Parathyroid adenoma (tissue), 2 donors: ENCODE data around the gene KIF26A.
"Not testable (repeated sequence)": the region's sequence is repeated elsewhere in the genome, so short reads cannot be mapped to it uniquely, and the experiment has no call there.

Source experiments
- H2AFZ ChIP-seq: fragments of 300-600 bp; sonication (generic); one replicate; pipeline ENCODE4 v1.7.0; 2017; ENCODE audit warnings: antibody characterized with exemption, mild to moderate bottlenecking
- H3K27ac ChIP-seq: fragments of 300-600 bp; sonication (generic); one replicate; pipeline ENCODE4 v1.7.0; 2017
- H3K27me3 ChIP-seq: fragments of 300-600 bp; sonication (generic); one replicate; pipeline ENCODE4 v1.7.0; 2017; ENCODE audit warnings: low read length; ENCODE audit not compliant: control insufficient read depth, insufficient read depth
- H3K36me3 ChIP-seq: fragments of 300-600 bp; sonication (generic); one replicate; pipeline ENCODE4 v1.7.0; 2017; ENCODE audit warnings: low read length; ENCODE audit not compliant: control insufficient read depth, insufficient read depth
- H3K4me1 ChIP-seq: fragments of 300-600 bp; sonication (generic); one replicate; pipeline ENCODE4 v1.7.0; 2017; ENCODE audit warnings: control low read depth
- H3K4me2 ChIP-seq: fragments of 300-600 bp; sonication (generic); one replicate; pipeline ENCODE4 v1.7.0; 2017; ENCODE audit warnings: low read length
- H3K4me3 ChIP-seq: fragments of 300-600 bp; sonication (generic); one replicate; pipeline ENCODE4 v1.7.0; 2017; ENCODE audit warnings: low read depth, low read length
- H3K79me2 ChIP-seq: fragments of 300-600 bp; sonication (generic); one replicate; pipeline ENCODE4 v1.7.0; 2017; ENCODE audit warnings: control low read depth
- H3K9ac ChIP-seq: fragments of 300-600 bp; sonication (generic); one replicate; pipeline ENCODE4 v1.7.0; 2017; ENCODE audit warnings: mild to moderate bottlenecking
- H3K9me3 ChIP-seq: fragments of 300-600 bp; sonication (generic); one replicate; pipeline ENCODE4 v1.7.0; 2017; ENCODE audit warnings: low read length; ENCODE audit not compliant: control insufficient read depth
- CTCF ChIP-seq: fragments of 300-600 bp; sonication (generic); IDR thresholded peaks from one replicate; pipeline ENCODE4 v1.7.0; 2017; ENCODE audit warnings: antibody characterized with exemption, mild to moderate bottlenecking
- donor health status: primary hyperparathyroidism.

KIF26A gene

GRCh38 chr14:104206281-104206904 is 68.0 kb downstream of the KIF26A start:
- Histone ChIP-seq H3K4me2 (no peak overlapping the region), H3K9ac (no peak overlapping the region), H3K9me3 (no peaks in the 10 kb centered on the region), H3K36me3 (no peaks in the 10 kb centered on the region), H3K79me2 (no peaks in the 10 kb centered on the region), H3K27me3 (no peaks in the 10 kb centered on the region), H3K4me1 (no peaks in the 10 kb centered on the region), H2AFZ (peak overlapping the region; percentile 29), H3K27ac (no peak overlapping the region), H3K4me3 (no peak overlapping the region)
- TF ChIP-seq CTCF, result no peak

- Histone ChIP-seq H3K36me3 (no peaks in the 10 kb centered on the region), H3K27ac (no peak overlapping the region), H3K79me2 (no peaks in the 10 kb centered on the region), H3K4me3 (no peak overlapping the region), H3K27me3 (no peaks in the 10 kb centered on the region), H3K9me3 (no peaks in the 10 kb centered on the region), H3K4me2 (no peak overlapping the region), H3K9ac (no peak overlapping the region), H2AFZ (no peak overlapping the region), H3K4me1 (no peaks in the 10 kb centered on the region)
- no peak for TF ChIP-seq CTCF
Measured at GRCh38 chr14:104207142-104208014, 69.0 kb downstream of the KIF26A start.

GRCh38 chr14:104208015-104208295 is 69.6 kb downstream of the KIF26A start:
- H3K9me3 ChIP-seq, H3K36me3 ChIP-seq, H3K27ac ChIP-seq, H3K4me3 ChIP-seq, H3K4me1 ChIP-seq, H3K9ac ChIP-seq, H3K4me2 ChIP-seq, H2AFZ ChIP-seq, H3K27me3 ChIP-seq, H3K79me2 ChIP-seq: not testable (repeated sequence)

GRCh38 chr14:104208331-104208730 is 69.9 kb downstream of the KIF26A start:
- not testable (repeated sequence) for H3K4me3 ChIP-seq, H3K27ac ChIP-seq, H2AFZ ChIP-seq, H3K4me2 ChIP-seq, H3K36me3 ChIP-seq, H3K79me2 ChIP-seq, H3K9ac ChIP-seq, H3K4me1 ChIP-seq, H3K27me3 ChIP-seq, H3K9me3 ChIP-seq

GRCh38 chr14:104209071-104209470 is 70.7 kb downstream of the KIF26A start:
- not testable (repeated sequence) for H3K9me3 ChIP-seq, H3K4me3 ChIP-seq, H3K27me3 ChIP-seq, H3K27ac ChIP-seq, H3K36me3 ChIP-seq, H3K79me2 ChIP-seq, H2AFZ ChIP-seq, H3K4me1 ChIP-seq, H3K9ac ChIP-seq, H3K4me2 ChIP-seq

- no peak for TF ChIP-seq CTCF
- H3K4me1 ChIP-seq, result no peaks in the 10 kb centered on the region
- no peak overlapping the region for H3K27ac ChIP-seq
- H3K79me2 ChIP-seq, result no peaks in the 10 kb centered on the region
- H3K27me3 ChIP-seq, result no peaks in the 10 kb centered on the region
- H3K9ac ChIP-seq, result no peak overlapping the region
- no peak overlapping the region for H3K4me2 ChIP-seq
- no peaks in the 10 kb centered on the region for H3K9me3 ChIP-seq
- H3K36me3 ChIP-seq, result no peaks in the 10 kb centered on the region
- no peak overlapping the region for H2AFZ ChIP-seq
- no peak overlapping the region for H3K4me3 ChIP-seq
Measured at GRCh38 chr14:104209985-104210816, 71.8 kb downstream of the KIF26A start.
